ENCODE results near the gene ATOSB.

ATOSB gene

DNA sequence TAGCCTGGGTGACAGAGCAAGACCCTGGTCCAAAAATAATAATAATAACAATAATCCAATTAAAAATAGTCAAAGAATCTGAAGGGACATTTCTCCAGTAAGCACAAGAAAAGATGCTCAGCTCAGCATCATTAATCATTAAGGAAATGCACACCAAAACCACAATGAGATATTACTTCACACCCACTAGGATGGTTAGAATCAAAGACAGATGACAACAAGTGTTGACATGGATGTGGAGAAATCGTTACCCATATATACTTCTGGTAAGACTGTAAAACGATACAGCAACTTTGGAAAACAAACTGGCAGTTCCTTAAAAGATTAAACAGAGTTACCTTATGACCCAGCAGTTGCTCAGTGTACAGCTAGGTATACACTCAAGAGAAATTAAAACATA is 30.6 kb downstream of the ATOSB start:
- DNase-seq (ENCODE audit: low read depth), result no peak

GRCh38 chr9:35079426-35080341 is 36.0 kb downstream of the ATOSB start, which contains the start of gene FANCG:
Gene FANCG (minus strand): TSS chr9:35079942. CDS start chr9:35079524, 418 bp downstream.
- peak; percentile 63 for DNase-seq (ENCODE audit: low read depth)

- DNase-seq (ENCODE audit: low read depth), result no peak
Observed at GRCh38 chr9:35079041-35079425, 36.6 kb downstream of the ATOSB start.

DNA sequence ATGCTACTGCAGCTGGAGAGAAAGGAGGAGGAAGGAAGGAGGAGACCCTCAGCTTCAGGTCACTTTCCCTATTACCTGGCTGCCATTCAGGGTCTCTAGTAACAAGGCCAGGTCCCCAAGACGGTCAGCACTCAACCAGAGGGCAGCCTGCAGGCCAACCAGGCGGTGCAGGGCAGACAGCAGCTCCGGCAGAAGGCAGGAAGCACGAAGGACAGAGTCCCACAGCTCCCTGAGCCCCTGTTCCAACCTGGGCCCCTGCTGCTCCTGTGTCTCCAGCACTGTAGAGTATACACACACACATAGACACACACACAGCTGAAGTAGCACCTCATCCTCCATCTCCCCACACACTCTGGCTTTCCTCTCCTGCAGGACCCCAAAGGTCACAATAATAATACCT is 37.6 kb downstream of the ATOSB start:
- no peak for DNase-seq (ENCODE audit: low read depth)

- no peak for DNase-seq (ENCODE audit: low read depth)
Observed at GRCh38 chr9:35076848-35077247, 38.8 kb downstream of the ATOSB start.

DNA sequence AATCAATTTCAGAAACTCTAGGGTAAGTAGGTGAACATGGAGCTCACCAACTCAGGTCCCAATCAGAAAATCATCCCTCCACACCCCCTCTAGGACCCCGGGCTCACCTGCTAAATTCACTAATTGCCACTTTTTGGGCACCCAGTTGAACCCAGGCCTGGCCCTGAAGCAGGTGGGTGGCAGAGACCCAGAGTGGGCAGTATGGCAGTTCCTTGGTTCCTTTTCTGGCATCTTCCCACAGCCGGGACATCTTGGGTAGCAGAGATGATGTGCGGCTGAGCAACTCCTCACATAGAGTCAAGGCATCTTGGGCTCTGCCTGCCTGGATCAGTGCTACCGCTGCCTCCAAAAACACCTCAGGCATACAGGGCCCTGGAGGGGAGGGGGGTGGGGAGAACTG is 40.3 kb downstream of the ATOSB start:
- DNase-seq (ENCODE audit: low read depth), result no peak

DNA sequence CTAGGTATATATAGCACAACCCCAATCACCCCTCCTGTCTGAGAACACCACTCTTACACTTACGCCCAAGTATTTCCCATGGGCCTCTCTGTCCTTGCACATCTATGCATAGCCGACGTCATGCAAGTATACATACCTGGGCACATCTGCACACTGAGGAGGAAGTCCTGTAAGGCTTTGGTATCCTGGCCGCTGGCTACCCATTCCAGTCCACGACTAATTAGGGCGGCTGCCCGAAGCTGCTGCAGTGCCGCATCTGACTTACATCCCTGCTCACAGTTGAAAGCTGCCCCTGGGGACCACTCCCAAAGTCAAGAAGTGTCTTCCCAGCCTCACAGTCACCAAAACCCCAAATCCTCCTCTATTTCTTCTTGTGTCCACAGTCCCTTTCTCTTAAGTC is 40.9 kb downstream of the ATOSB start:
- no peak for DNase-seq (ENCODE audit: low read depth)

- no peak for DNase-seq (ENCODE audit: low read depth)
Observed at GRCh38 chr9:35074141-35074540, 41.5 kb downstream of the ATOSB start.

- no peak for DNase-seq (ENCODE audit: low read depth)
Observed at GRCh38 chr9:35073279-35073612, 42.4 kb downstream of the ATOSB start.

DNA sequence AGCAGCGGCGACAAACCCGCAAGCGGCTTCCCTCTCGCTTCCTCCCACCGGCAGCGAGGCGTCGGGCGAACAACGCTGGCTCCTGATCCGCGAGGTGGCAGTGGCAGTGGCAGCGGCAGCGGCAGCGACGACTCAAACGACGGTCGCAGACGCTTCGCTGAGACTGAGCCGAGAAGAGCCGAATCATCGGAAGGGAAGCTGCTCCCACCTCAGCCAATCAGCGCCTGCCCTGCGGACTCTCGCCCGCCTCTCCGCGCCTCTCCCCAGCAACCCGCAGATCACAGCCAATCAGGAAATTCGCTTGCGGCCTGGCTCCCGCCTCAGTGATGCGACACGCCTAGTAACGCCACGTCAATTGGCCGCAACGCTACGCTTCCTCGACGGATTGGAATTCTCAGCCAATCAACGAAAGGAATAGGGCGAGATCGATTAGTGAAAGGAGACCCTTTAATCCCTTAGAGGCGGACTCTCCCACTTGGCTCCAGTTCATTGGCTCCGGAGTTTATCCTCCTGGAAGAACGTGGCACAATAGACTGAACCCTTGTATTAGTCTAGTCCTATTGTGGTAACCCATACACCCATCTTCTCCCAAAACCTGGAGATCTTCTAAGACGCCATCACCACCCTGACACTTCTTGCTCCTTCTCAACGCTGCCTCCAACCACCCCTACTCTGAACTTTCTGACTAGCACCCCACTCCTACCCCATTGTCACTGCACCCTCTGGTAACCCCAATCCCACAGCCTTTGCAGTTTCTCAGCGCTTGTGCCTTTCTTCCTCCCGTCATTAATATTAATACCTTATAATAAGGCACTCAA is 43.0 kb downstream of the ATOSB start, which contains the start of gene VCP:
TSS of gene VCP (minus strand) at position 165 of the 818 bp plus-strand sequence. CDS start 272 bp downstream, outside the sequence.
- DNase-seq (ENCODE audit: low read depth), result peak; percentile 92

- peak; percentile 40 for DNase-seq (ENCODE audit: low read depth)
Observed at GRCh38 chr9:35071814-35072460, 43.7 kb downstream of the ATOSB start.

- DNase-seq (ENCODE audit: low read depth), result no peak
Observed at GRCh38 chr9:35070823-35071813, 44.5 kb downstream of the ATOSB start.

DNA sequence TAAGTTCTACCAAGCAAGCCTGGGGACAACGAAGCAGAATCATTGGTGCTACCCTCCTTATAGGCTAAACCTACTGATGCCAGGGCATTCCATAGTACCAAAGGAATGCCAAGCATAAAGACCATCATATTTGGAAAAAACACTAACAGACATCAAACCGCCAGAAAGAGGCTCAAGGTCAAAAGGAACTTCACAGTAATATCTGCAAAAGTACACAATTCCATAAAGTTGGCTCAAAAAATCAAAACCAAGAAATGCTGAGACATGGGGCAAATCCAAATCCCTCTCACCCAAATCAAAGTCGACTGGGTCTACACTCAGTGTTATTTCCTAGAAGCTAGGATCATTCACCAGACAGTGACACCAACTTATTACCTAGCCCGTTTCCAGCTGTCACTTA is 46.6 kb downstream of the ATOSB start:
- DNase-seq (ENCODE audit: low read depth), result no peak

GRCh38 chr9:35067056-35067455 is 48.6 kb downstream of the ATOSB start:
- DNase-seq (ENCODE audit: low read depth), result no peak

DNA sequence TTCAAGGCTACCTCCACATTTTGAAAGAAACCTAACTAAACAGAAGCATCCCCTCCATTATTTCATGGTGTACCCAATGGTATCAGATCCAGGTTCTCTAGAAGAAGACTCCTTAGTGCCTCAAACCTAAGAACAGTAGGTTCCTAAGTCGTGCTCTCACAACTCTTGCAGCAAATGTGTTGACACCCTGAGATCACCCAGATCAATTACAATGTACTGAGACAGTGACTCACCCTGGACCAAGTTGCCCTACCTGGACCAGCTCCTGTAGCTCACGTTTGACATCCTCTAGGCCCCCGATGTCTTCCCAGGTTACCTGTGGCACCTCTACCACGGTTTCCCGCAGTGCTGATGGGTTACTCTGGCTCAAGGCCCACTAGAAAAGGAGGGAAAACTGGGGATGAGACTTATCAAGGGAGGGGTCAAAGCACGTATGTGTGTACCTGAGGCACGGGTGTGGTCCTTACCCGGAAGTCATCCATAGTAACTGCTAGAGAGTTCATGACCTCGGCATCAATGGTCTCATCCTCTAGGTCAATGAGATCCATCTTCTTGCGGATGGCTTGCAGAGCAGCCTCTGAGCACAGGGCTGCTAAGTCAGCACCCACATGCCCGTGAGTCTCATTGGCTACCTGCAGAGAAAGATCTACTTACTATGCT is 55.0 kb downstream of the ATOSB start:
- DNase-seq (ENCODE audit: low read depth), result no peak

- DNase-seq (ENCODE audit: low read depth), result no peak
Observed at GRCh38 chr9:35059438-35059837, 56.2 kb downstream of the ATOSB start.

GRCh38 chr9:35057271-35057620 is 58.4 kb downstream of the ATOSB start:
- DNase-seq (ENCODE audit: low read depth), result no peak

DNA sequence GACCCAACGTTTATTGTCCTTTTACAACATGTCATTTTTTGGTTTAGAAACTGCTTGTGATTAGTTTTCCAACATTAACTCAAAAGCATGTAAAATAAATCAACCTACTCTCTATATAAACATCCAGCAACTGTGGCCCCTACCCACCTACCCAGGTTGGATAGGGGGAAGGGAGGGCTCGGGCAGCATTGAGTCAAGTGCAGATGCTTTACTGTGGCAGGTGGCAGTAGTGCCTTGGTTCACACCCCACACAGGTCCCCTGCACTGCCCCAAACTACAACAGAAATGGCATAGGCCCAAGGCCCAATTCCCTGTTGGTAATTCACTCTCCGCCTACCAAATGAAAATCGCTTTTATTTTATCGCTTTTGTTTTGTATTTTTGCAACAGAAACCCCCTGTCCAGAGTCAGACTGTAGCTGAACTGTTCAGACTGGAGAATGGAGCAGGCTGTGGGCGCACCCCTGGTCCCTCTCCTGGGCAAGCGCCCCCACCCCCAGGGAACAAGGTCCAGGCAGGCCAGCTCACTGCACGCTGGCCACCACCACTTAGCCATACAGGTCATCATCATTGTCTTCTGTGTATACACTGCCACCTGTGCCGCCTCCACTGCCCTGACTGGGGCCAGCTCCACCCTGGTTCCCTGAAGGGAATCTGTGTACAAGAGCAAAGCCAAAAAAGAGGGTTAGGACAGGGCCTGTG is 58.9 kb downstream of the ATOSB start:
- DNase-seq (ENCODE audit: low read depth), result no peak

- DNase-seq (ENCODE audit: low read depth), result no peak
Observed at GRCh38 chr9:35054871-35055644, 60.6 kb downstream of the ATOSB start.
